Natural killer cell (primary cell): ENCODE data around the gene ATP2B2. TPM values are rescaled to one million over a fixed set of nuclear protein-coding genes. Genes with fewer than 3 reads are reported as not detected.

Experiments used
- ATAC-seq, 3 donors: fragments of 150-1000 bp in 2 of 3; fragments of 200-7000 bp in 1 of 3; cut with Tn5 transposase; 1 replicate in 1 of 3; 2 replicates in 2 of 3; pipeline ENCODE4 v1.10.0; 2021; ENCODE audit warnings: mild to moderate bottlenecking in 2 of 3, moderate library complexity in 2 of 3
- DNase-seq, 2 donors: peaks; one replicate each; pipeline versions ENCODE4 v3.0.0 to v3.0.0-alpha.2; 2013 to 2021; ENCODE audit warnings: mixed read lengths in 1 of 2
- H3K27ac ChIP-seq: one replicate; pipeline ENCODE4 v1.5.1; 2013; ENCODE audit warnings: mild to moderate bottlenecking, low read length
- H3K27me3 ChIP-seq: one replicate; pipeline ENCODE4 v1.6.1; 2013; ENCODE audit warnings: low read length; ENCODE audit not compliant: control insufficient read depth, insufficient read depth
- H3K36me3 ChIP-seq: one replicate; pipeline ENCODE4 v1.6.1; 2013; ENCODE audit warnings: low read length; ENCODE audit not compliant: control insufficient read depth, insufficient read depth
- H3K4me1 ChIP-seq: one replicate; pipeline ENCODE4 v1.6.1; 2013; ENCODE audit warnings: low read length; ENCODE audit not compliant: control insufficient read depth, insufficient read depth
- H3K4me3 ChIP-seq: one replicate; pipeline ENCODE4 v1.5.1; 2013; ENCODE audit warnings: low read length
- H3K9me3 ChIP-seq: one replicate; pipeline ENCODE4 v1.6.1; 2013; ENCODE audit warnings: low read length; ENCODE audit not compliant: control insufficient read depth, insufficient read depth
- H3K27ac Mint-ChIP-seq, 2 donors: one replicate each; pipeline ENCODE4 v1.8.0; 2022; ENCODE audit warnings: mild to moderate bottlenecking in 2 of 2, mixed read lengths in 2 of 2, moderate library complexity in 1 of 2
- H3K27me3 Mint-ChIP-seq, 2 donors: one replicate each; pipeline ENCODE4 v1.8.0; 2022; ENCODE audit warnings: low read depth in 2 of 2, mixed read lengths in 2 of 2
- H3K36me3 Mint-ChIP-seq: one replicate; pipeline ENCODE4 v1.8.0; 2022; ENCODE audit warnings: mixed read lengths
- H3K4me1 Mint-ChIP-seq, 2 donors: one replicate each; pipeline ENCODE4 v1.8.0; 2022; ENCODE audit warnings: mixed read lengths in 2 of 2
- H3K4me3 Mint-ChIP-seq: one replicate; pipeline ENCODE4 v1.8.0; 2022; ENCODE audit warnings: mild to moderate bottlenecking, moderate library complexity, mixed read lengths
- H3K9me3 Mint-ChIP-seq, 2 donors: one replicate each; pipeline ENCODE4 v1.8.0; 2022; ENCODE audit warnings: mixed read lengths in 2 of 2
- WGBS: methylation state at CpG from one replicate; pipeline ENCODE4 v1.1.7; 2013; ENCODE audit warnings: missing lambda C conversion rate; ENCODE audit not compliant: insufficient coverage; 5-methylcytosine and 5-hydroxymethylcytosine counted together
- intact Hi-C: fragments of 100-400 bp; cut with micrococcal nuclease; formaldehyde crosslinking; loops from one replicate; pipeline ENCODE4 v1.14.2; 2022
- total RNA-seq, 4 donors: library from RNA; stranded (reverse); fragments of 120-200 nt in 1 of 4; gene quantifications; one replicate each; pipeline versions ENCODE4 v1.2.3 to v1.2.4, GENCODE V29; 2013 to 2022
- TF ChIP-seq, protein P1 (sequence below): fragments of 200-600 bp; IDR thresholded peaks from one replicate; pipeline ENCODE4 v1.8.0; 2022; ENCODE audit warnings: antibody characterized with exemption

The ATP2B2 gene
- total RNA-seq, 3 donors from 2014 or later (not counting 1 experiment from before 2014, with no cell fraction given), result not detected

DNA sequence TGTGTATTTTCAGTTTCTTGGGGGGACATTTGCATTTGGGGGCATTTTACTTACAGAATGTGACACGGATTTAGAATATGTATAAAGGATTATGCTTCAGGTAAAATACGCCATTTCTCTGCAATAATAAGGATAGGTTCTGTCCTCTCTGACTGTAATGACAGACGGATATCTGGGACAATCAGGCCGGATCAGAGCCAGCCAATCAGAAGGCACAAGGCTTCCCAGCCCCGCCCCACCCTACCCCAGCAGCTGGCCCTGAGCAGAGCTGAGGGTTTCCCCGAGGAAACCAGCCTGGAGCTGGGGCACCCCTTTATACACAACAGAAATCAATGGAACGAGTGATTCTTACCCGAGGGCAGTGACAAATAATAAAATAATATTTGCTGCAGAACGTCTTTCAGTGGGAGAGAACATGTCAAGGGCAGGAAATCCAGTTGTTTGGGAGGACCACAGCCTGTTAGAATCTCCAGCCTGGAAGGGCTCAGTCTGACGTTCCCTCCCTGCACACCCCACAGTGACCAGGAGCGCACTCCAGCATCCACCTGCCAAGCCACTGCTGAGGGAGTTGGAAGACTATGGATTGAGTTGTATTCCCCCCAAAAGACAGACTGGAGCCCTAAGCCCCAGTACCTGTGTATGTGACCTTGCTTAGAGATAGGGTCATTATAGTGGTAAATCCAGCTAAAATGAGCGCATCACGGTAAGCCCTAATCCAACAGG is 154.2 kb downstream of the ATP2B2 start:
- TF ChIP-seq, protein P1, sequence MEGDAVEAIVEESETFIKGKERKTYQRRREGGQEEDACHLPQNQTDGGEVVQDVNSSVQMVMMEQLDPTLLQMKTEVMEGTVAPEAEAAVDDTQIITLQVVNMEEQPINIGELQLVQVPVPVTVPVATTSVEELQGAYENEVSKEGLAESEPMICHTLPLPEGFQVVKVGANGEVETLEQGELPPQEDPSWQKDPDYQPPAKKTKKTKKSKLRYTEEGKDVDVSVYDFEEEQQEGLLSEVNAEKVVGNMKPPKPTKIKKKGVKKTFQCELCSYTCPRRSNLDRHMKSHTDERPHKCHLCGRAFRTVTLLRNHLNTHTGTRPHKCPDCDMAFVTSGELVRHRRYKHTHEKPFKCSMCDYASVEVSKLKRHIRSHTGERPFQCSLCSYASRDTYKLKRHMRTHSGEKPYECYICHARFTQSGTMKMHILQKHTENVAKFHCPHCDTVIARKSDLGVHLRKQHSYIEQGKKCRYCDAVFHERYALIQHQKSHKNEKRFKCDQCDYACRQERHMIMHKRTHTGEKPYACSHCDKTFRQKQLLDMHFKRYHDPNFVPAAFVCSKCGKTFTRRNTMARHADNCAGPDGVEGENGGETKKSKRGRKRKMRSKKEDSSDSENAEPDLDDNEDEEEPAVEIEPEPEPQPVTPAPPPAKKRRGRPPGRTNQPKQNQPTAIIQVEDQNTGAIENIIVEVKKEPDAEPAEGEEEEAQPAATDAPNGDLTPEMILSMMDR, result no peak
- H3K4me3 Mint-ChIP-seq, result no peak overlapping the region
- no peak for ATAC-seq
- Histone ChIP-seq H3K27ac (no peak overlapping the region), H3K27me3 (no peaks in the 10 kb centered on the region), H3K4me3 (no peak overlapping the region), H3K36me3 (no peaks in the 10 kb centered on the region), H3K4me1 (no peaks in the 10 kb centered on the region), H3K9me3 (no peaks in the 10 kb centered on the region)
- no peak for DNase-seq
- WGBS, result 78% methylated on average over 12 of the region's 13 CpGs
- H3K27ac Mint-ChIP-seq, result no peak overlapping the region
- H3K9me3 Mint-ChIP-seq, result no peaks in the 10 kb centered on the region
- intact Hi-C loops, result no loop called here
- H3K27me3 Mint-ChIP-seq, result peaks cover 0 to 14% of the 10 kb centered on the region in 2 donors
- H3K4me1 Mint-ChIP-seq, result no peaks in the 10 kb centered on the region
- H3K36me3 Mint-ChIP-seq, result no peaks in the 10 kb centered on the region

DNA sequence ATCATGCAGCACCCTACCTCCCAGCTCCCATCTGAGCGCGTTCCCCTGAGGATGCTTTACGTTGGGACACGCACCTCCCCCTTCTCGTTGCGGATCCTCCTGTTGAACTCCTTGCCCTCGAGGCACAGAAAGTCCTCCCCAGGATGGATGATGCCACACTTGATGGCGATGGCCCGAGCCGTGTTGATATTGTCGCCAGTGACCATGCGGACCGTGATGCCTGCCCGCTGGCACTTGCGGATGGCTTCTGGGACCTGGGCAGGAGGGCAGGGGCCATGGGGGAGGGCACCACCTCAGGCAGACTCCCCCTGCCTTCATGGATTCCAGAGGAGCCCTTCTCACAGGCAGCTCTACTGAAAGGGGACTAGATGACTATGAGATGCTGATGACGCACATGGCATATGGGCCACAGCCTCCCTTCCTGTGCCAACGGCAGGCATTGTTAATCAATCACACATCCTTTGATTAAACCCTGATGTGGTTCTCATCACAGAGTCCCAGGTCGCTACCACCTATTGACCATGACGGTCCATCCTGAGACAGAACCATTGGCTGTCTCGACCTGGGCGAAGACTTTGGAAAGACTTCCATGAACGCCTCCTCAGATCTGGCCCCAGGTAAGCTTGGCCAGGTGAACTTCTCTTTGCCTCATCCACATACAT is 154.9 kb downstream of the ATP2B2 start:
- Mint-ChIP-seq H3K27ac (no peak overlapping the region), H3K4me1 (no peaks in the 10 kb centered on the region), H3K9me3 (no peaks in the 10 kb centered on the region), H3K27me3 (peaks cover 0 to 14% of the 10 kb centered on the region in 2 donors), H3K4me3 (no peak overlapping the region), H3K36me3 (no peaks in the 10 kb centered on the region)
- TF ChIP-seq, protein P1, result no peak
- no peaks in the 10 kb centered on the region for H3K9me3 ChIP-seq
- no peak overlapping the region for H3K27ac ChIP-seq
- H3K4me1 ChIP-seq, result no peaks in the 10 kb centered on the region
- no peak overlapping the region for H3K4me3 ChIP-seq
- intact Hi-C loops, result no loop called here
- DNase-seq (no peak), ATAC-seq (no peak)
- H3K36me3 ChIP-seq, result no peaks in the 10 kb centered on the region
- WGBS, result 86% methylated on average over 22 of the region's 22 CpGs
- no peaks in the 10 kb centered on the region for H3K27me3 ChIP-seq

DNA sequence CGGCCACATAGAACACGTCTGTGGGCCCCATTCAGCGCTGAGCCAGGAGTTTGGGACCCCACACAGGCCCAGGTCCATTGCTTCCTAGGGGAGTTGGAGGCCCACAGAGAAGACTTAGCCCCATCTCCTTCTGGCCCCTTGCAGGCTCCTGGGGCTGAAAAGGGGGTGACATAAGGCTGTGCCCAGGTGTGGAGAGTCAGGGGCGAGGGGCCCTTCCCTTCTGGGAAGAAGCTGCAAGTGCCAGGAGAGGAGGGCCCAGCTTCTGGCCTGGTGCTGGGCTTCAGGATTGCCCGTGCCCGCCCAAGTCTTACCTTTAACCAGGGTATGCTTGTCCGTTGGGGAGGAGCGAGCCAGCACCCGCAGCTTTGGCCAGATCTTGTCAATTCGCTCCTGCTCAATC is 155.6 kb downstream of the ATP2B2 start:
- intact Hi-C loops, result no loop called here
- H3K4me1 ChIP-seq, result no peaks in the 10 kb centered on the region
- ATAC-seq (no peak), DNase-seq (no peak)
- no peaks in the 10 kb centered on the region for H3K36me3 ChIP-seq
- H3K36me3 Mint-ChIP-seq, result no peaks in the 10 kb centered on the region
- H3K9me3 Mint-ChIP-seq, result no peaks in the 10 kb centered on the region
- H3K9me3 ChIP-seq, result no peaks in the 10 kb centered on the region
- no peak overlapping the region for H3K4me3 ChIP-seq
- TF ChIP-seq, protein P1, result no peak
- no peak overlapping the region for H3K27ac Mint-ChIP-seq
- H3K4me1 Mint-ChIP-seq, result no peaks in the 10 kb centered on the region
- peaks cover 0 to 14% of the 10 kb centered on the region in 2 donors for H3K27me3 Mint-ChIP-seq
- H3K27ac ChIP-seq, result no peak overlapping the region
- WGBS, result 92% methylated on average over 10 of the region's 10 CpGs
- H3K27me3 ChIP-seq, result no peaks in the 10 kb centered on the region
- H3K4me3 Mint-ChIP-seq, result no peak overlapping the region
